GM18907 (cell line): ENCODE results near the gene TENT4B.
A peak's percentile ranks its signal among the peaks of the same experiment; 100 is the strongest.

Source experiments
- ATAC-seq: cut with Tn5 transposase; IDR thresholded peaks from one replicate; pipeline ENCODE4 v1.9.1; 2021; ENCODE audit warnings: mild to moderate bottlenecking, moderate library complexity; ENCODE audit not compliant: unreplicated experiment

TENT4B gene

DNA sequence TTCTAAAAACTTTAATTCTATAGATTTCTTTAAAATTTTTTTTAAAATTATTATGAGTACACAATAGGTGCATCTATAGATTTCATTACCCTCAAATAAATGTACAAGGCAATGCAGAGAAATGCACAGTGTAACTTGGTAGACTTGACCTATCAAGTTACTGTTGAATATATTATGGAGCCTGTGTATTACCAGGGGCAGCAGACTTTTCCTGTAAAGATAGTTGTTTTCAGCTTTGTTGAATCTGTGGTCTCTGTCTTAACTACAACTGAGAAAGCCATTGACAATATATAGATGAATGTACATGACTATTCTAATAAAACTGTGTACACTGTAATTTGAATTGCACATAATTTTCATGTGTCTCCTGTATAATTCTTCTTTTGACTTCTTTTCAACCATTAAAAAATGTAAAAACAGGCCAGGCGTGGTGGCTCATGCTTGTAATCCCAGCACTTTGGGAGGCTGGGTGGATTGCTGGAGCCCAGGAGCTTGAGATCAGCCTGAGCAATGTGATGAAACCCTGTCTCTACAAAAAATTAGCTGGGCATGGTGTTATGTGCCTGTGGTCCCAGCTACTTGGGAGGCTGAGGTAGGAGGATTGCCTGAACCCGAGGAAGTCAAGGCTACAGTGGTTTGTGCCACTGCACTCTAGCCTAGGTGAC lies 39.4 kb downstream of the TENT4B start:
- ATAC-seq: no peak

- no peak for ATAC-seq
Observed at GRCh38 chr16:50193594-50193993, 40.5 kb downstream of the TENT4B start.

DNA sequence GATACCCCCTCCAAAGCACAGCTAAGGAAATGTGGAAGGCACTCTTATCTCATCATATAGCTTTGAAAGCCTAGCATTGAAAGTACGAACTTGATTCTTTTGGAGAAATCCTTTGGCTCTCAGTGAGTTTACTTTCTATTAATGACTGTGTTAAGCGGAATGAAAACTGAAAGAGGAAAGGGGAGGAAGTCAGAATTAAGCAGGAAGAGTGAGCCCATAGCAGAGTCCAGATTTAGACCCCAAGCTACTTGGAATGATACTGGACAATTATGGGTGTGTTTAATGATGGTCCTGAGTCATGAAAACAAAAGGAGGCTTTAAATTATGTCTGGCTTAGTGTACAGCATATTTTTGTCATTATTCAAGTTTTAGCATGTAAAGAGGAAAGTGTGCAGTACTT lies 42.2 kb downstream of the TENT4B start:
- ATAC-seq: no peak

DNA sequence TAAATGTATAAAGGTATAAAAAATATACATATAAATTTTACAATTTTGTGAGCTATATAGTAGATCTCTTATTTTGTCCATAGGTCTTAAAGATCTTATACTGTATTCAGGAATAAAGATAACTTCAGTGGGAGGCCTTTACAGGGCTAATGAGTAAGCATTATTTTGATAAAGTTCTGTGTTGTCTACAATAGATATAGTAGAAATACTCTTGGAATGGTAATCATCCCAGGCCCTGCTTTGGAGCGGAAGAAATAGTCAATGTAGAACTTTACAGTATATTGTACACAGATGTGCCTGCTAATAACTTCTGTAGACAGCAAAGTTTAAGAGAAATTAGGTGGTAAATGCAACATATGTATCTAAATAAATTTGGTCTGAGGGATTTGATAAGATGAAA lies 42.6 kb downstream of the TENT4B start:
- ATAC-seq: no peak

- ATAC-seq: no peak
Observed at GRCh38 chr16:50197582-50197981, 44.5 kb downstream of the TENT4B start.

DNA sequence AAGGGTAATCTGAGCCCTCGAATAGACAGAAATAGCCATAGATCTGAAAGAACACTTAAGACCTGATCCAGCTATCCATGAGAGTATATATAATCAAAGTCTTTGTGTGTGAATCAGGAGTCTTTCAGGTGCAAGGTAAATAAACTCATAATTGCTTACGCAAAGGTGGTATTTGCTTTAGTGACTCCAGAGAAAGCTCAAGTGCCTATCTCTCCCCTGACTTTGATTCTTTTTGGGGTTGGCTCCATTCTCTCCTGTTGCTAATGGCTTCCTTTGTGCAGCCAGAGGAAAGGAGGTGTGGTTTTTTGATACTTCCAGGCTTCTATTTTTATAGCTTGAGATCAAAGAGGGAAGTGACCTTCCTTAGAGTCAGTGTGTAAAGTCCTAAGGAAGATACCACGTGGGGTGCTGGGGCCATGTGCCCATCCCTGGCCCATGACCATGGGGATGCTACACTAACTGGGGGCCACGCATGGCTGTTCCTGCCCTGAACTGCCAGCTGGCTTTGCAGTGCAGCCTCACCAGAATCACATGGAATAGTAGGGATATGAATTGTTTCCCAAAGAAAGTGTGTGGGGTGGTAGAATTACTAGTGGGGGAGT lies 45.8 kb downstream of the TENT4B start:
- ATAC-seq: no peak

- no peak for ATAC-seq
Observed at GRCh38 chr16:50201787-50202186, 48.7 kb downstream of the TENT4B start.

GRCh38 chr16:50202926-50203624 lies 50.0 kb downstream of the TENT4B start:
- ATAC-seq: no peak

DNA sequence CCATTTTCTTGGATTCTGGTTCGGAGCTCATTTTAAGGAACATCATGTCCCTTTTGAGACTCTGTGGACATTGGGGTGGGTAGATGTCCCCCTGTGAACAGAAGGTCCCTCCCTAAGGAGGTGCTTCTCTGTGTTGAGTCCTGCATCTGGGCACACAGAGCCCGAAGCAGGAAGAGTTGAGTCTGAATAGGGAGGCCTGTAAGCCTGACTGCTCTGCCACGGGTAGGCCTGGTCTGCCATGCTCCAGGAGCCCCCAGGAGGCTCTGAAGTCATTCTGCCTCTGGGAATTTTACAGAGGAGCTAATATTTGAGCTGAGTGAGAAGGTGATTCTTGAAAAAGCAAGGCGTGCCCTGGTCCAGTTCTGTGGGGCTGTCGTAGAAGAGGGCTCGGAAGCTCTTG lies 50.6 kb downstream of the TENT4B start:
- ATAC-seq: no peak

GRCh38 chr16:50204453-50205108 lies 51.5 kb downstream of the TENT4B start:
- no peak for ATAC-seq

DNA sequence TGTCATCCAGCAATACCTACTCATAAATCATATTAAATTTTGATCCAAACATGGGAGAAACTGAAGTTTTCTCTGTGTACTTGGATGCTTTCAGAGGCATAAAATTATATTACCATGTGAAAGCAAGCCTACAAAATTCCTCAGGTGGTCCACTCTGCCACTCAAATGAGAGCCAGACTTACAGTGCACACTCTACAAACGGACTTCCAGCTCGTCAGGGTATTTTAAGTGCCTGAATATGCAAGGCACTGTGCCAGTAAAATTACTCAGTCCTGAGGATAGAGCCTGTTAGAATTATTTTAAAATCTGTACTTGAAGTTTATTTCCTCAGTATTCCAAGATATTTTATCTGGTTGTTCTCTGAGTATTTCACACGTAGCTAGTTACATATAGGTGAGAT lies 54.5 kb downstream of the TENT4B start:
- ATAC-seq: no peak

- no peak for ATAC-seq
Observed at GRCh38 chr16:50208460-50208931, 55.4 kb downstream of the TENT4B start.

DNA sequence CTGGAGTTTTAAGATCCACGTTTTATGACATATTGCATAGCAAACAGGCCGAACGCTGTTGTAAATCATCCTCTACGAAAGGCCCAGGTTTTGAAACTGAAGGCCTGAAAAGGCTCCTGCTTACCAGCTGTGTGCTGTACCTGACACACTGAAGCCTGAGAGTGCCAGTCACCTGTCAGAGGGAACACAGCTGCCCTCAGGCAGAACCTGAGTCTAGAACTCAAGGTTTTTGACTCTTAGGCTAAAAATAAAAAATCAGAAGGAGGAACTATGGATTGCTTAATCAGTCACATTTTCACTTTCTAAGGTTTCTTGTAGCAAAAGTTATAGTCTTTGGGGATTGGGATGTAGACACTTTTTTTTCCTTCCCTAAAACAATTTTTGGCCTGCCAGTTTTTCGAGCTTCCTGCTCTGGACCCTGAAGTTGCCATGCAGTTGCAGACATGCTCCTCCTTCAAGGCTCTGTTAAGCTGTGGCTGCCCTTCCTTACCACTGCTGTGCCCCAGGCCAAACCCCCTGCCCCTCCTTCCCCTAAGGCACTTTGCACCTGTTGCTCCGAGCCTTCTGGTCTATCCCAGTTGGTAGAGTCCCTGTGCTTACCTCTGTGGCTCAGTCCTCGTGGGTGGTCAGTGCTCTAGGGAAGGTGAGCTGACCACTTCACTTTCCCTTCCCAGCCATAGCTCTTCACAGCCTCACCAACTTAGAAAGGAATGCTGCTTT lies 56.6 kb downstream of the TENT4B start:
- no peak for ATAC-seq

GRCh38 chr16:50210266-50211038 lies 57.3 kb downstream of the TENT4B start:
- ATAC-seq: peak; percentile 88

- peak; percentile 41 for ATAC-seq
Observed at GRCh38 chr16:50213939-50214519, 60.9 kb downstream of the TENT4B start.

GRCh38 chr16:50215680-50216079 lies 62.6 kb downstream of the TENT4B start:
- ATAC-seq: no peak

GRCh38 chr16:50216231-50216630 lies 63.1 kb downstream of the TENT4B start:
- ATAC-seq: no peak

DNA sequence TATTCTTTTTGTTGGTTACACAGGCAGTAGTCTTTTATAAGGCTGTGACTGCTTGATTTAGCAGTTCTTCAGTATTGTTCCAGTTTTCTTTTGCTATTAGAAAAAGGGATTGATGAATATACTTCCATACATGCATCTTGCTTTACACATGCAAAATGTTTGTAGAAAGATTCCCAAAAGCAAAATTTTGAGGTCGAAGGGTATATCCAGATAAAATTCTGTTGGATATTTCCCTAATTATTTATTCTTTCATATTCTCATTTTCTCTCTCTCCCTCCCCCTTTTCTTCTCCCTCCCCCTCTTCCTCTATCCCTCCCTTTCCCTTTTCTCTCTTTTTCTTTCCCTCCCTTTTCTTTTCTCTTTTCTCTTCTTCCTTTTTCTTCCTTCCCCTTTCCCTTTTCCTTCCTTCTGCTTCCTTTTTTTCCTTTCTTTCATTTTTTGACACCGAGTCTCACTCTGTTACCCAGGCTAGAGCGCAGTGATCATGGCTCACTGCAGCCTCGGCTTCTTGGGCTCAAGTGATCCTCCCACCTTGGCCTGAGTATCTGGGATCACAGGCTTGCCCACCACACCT lies 66.4 kb downstream of the TENT4B start:
- ATAC-seq: no peak

DNA sequence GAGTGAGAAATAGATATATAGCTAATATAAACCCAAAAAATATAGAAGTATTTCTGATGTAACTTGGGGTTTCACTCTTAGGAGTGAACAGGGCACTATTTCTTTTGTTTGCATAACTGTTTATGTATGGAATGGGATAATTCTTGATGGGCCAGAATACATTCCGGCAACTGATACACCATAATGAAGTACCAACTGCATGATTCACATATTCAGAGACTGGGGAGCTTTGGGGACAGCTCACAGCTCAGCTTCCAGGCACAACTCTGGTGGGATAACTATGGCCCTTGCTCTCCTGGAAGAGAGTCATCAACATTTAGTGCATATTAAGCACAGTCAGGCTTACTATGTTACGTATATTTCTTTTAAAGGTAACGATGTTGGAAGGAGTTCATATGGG lies 71.2 kb downstream of the TENT4B start:
- ATAC-seq: no peak

- no peak for ATAC-seq
Observed at GRCh38 chr16:50227120-50227519, 74.0 kb downstream of the TENT4B start.
